ENCODE measurements around the gene P2RX4. TPM values are rescaled to one million over a fixed set of nuclear protein-coding genes. Genes with fewer than 3 reads are reported as not detected.
A peak's percentile ranks its signal among the peaks of the same experiment; 100 is the strongest.

Gene P2RX4
- total RNA-seq, 3 donors from 2014 or later: 83.6 to 194 (median 132) TPM

DNA sequence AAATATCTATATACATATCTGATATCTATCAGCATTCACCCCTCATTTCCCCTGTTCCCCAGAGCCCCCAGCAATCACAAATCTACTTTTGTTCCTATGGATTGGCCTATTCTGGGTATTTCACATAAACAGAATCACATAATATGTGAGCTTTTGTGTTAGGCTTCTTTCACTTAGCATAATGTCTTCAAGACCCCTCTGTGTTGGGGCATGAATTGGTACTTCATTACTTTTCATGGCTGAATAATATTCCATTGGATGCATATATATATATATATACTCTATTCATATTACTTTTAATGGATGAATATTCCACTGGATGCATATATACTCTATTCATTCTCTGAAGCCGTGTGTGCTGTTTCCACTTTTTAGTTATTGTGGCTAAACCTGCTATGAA lies 57.9 kb downstream of the P2RX4 start:
- DNase-seq (no peak), ATAC-seq (no peak)
- H3K36me3 ChIP-seq (ENCODE audit: low read depth): no peaks in the 10 kb centered on the region
- TF ChIP-seq, protein P1, sequence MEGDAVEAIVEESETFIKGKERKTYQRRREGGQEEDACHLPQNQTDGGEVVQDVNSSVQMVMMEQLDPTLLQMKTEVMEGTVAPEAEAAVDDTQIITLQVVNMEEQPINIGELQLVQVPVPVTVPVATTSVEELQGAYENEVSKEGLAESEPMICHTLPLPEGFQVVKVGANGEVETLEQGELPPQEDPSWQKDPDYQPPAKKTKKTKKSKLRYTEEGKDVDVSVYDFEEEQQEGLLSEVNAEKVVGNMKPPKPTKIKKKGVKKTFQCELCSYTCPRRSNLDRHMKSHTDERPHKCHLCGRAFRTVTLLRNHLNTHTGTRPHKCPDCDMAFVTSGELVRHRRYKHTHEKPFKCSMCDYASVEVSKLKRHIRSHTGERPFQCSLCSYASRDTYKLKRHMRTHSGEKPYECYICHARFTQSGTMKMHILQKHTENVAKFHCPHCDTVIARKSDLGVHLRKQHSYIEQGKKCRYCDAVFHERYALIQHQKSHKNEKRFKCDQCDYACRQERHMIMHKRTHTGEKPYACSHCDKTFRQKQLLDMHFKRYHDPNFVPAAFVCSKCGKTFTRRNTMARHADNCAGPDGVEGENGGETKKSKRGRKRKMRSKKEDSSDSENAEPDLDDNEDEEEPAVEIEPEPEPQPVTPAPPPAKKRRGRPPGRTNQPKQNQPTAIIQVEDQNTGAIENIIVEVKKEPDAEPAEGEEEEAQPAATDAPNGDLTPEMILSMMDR (IDR thresholded peaks at IDR 0.05): no peak
- intact Hi-C loops (cut with DNase I, micrococcal nuclease): no loop called here
- no peaks in the 10 kb centered on the region for H3K4me1 ChIP-seq (ENCODE audit: low read depth)
- no peak overlapping the region for H3K4me3 ChIP-seq
- H3K9me3 ChIP-seq: no peaks in the 10 kb centered on the region

DNA sequence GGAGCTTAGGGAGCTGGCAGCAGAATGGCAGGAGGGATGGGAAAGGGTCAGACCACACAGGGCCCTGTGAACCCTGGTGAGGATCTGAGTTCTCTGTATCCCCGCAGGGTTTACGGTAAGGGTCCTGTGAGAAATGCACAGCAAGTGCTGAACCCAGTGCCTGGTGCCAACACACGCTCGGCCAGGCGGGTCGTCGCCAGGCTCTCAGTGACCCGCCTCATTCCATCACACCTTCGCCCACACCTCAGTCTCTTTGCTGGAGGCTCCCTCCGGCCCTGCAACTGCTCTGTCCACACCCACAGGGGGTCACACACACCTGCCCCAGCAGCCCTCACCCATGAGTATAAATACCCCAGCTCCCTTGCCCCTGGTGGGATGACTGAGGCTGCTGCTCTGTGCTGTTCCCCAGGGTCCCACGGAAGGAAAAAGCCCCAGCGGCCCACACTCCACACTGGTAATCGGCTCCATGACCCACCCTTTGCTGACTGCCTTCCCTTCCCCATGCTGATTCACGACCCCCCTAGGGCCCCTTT lies 63.5 kb downstream of the P2RX4 start:
- H3K9me3 ChIP-seq: no peaks in the 10 kb centered on the region
- TF ChIP-seq, protein P1 (IDR thresholded peaks at IDR 0.05): no peak
- no peak overlapping the region for H3K4me3 ChIP-seq
- intact Hi-C loops (cut with DNase I, micrococcal nuclease): no loop called here
- ATAC-seq: no peak
- DNase-seq: no peak
- no peaks in the 10 kb centered on the region for H3K36me3 ChIP-seq (ENCODE audit: low read depth)
- no peaks in the 10 kb centered on the region for H3K4me1 ChIP-seq (ENCODE audit: low read depth)

DNA sequence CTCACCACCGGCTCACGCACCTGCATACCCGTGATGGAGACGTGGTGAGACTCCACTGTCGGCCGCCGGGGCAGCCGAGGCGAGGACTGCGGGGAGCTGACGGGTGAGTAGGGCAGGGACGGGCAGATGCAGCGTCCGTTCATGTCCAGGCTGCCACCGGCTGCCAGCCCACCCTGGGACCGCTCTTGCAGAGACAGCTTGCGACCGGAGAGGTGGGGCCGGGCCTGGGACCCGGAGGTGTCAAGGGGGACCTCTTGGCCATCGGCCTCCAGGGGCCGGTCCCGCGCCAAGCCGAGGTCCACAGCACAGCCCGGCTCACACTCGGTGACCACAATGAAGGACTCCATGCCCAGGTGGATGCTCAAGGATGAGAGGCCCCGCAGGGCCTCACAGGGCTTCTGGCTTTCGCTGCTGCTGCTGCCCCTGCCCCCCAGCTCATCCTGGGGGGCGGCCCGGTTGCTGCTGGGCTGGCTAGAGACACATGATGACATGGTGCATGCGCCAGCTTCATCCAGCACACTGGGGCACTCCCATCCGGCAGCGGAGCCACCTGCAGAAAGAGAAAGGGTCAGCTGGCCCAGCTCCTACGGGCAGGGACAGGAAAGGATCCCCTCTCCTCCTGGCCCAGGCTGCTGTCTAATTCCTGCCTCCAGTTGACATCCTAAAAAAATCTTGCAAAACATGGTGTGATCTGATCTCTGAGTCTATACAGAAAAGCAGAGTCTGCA lies 64.3 kb downstream of the P2RX4 start:
- TF ChIP-seq, protein P1 (IDR thresholded peaks at IDR 0.05): no peak
- no peak for DNase-seq
- Histone ChIP-seq H3K4me3 (no peak overlapping the region), H3K4me1 (ENCODE audit: low read depth) (no peaks in the 10 kb centered on the region), H3K9me3 (no peaks in the 10 kb centered on the region), H3K36me3 (ENCODE audit: low read depth) (no peaks in the 10 kb centered on the region)
- intact Hi-C loops (cut with DNase I, micrococcal nuclease): no loop called here
- ATAC-seq: no peak

DNA sequence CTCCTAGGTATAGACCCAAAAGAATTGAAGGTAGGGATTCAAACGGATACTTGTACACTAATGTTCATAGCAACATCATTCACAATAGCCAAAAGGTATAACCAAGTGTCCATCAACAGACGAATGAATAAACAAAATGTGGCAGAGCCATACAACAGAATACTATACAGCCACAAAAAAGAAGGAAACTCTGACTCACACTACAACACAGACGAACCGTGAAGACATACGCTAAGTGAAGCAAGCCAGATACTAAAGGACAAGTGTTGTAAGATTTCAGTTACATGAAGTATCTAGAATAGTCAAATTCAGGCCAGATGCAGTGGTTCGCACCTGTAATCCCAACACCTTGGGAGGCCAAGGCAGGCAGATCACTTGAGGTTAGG lies 67.4 kb downstream of the P2RX4 start:
- ATAC-seq (no peak), DNase-seq (no peak)
- H3K4me3 ChIP-seq: no peak overlapping the region
- H3K36me3 ChIP-seq (ENCODE audit: low read depth): no peaks in the 10 kb centered on the region
- no peaks in the 10 kb centered on the region for H3K4me1 ChIP-seq (ENCODE audit: low read depth)
- H3K9me3 ChIP-seq: no peaks in the 10 kb centered on the region
- intact Hi-C loops (cut with DNase I, micrococcal nuclease): no loop called here
- TF ChIP-seq, protein P1 (IDR thresholded peaks at IDR 0.05): no peak

DNA sequence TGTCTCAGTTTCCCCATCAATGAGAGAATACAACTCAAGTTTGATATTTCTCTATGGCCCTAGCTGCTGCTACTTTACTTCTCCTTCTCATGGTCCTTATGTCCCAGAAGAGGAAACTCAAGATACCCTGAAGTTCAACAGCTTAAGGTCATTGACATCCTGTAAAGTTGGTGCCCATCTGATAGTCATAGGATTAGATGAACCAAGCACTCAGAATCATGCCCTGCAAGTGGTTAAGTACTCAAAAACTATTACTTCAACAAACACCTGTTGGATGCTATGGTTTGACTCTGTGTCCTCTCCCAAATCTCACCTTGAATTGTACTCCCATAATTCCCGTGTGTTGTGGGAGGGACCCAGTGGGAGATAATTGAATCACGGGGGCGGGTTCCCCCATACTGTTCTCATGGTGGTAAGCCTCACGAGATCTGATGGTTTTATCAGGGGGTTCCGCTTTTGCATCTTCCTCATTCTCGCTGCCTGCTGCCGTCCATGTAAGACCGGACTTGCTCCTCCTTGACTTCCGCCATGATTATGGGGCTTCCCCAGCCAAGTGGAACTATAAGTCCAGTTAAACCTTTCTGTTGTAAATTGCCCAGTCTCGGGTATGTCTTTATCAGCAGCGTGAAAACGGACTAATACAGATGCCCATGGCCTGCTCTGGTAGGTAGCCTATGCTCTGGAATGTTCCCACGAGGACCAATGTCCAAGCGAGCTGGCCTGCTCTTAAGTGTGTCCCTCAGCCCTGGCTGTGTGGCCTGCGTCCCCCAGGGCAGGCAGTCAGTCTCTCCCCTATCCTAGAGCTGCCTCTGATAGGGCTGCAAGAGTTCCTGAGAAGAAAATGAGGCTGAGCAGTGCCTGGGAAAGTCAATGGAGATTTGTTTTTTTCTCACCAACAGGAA lies 68.5 kb downstream of the P2RX4 start:
- intact Hi-C loops (cut with DNase I, micrococcal nuclease): no loop called here
- H3K4me3 ChIP-seq: no peak overlapping the region
- TF ChIP-seq, protein P1 (IDR thresholded peaks at IDR 0.05): no peak
- no peaks in the 10 kb centered on the region for H3K36me3 ChIP-seq (ENCODE audit: low read depth)
- ATAC-seq: peak; percentile 31
- no peaks in the 10 kb centered on the region for H3K9me3 ChIP-seq
- DNase-seq: peak in 1 of 3 donors; percentile 24
- no peaks in the 10 kb centered on the region for H3K4me1 ChIP-seq (ENCODE audit: low read depth)

Measured in mucosa of descending colon (tissue), 3 donors.